HG02970 (cell line): Measurements from ENCODE around the gene CATSPERE.

Experiments used
- ATAC-seq: cut with Tn5 transposase; IDR thresholded peaks from one replicate; pipeline ENCODE4 v1.9.1; 2021; ENCODE audit warnings: mild to moderate bottlenecking, moderate library complexity, moderate number of reproducible peaks; ENCODE audit not compliant: unreplicated experiment, low FRiP score

The CATSPERE gene

DNA sequence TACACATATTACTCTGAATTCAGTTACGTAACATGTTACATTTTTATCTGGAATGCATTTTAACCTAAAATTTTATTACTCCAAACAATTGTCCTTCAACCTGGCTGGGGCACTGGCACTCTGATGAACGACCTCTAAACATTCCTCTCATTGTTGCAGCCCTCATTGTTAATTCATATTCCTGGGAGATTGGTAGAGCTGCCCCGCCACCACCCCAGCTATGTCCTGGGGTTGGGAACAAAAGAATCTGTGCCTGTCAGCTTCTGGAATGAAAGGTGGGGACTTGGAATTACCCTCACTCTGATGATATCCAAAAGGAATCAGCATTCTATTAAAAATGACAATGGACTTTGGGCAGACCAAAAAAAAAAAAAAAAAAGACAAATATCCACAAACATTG is 153.8 kb downstream of the CATSPERE start:
- ATAC-seq, result no peak

DNA sequence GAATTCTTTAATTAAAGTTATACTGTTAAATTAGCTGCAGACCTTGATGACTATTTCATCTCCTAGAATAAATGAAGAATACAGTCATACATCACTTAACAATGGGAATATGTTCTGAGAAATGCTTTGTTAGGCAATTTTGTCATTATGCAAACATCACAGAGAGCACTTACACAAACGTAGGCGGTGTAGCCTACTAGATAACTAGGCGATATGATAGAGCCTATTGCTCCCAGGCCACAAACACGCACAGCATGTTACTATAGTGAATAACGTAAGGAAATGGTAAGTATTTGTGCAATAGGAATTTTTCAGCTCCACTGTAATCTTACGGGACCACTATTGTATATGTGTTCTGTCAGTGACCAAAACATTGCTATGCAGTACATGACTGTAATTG is 154.2 kb downstream of the CATSPERE start:
- no peak for ATAC-seq

DNA sequence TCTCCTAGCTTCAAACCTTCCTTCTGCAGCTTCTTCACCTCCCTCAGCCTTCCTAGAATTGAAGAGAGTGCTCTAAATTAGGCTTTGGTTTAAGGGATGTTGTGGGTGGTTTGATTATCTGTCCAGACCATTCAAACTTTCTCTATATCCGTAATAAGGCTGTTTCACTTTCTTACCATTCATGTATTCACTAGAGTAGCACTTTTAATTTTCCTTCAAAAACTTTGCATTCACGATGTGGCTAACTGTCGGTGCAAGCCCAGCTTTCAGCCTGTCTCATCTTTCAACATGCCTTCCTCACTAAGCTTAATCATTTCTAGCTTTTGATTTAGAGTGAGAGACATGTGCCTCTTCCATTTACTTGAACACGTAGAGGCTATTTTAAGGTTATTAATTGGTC is 165.6 kb downstream of the CATSPERE start:
- no peak for ATAC-seq

DNA sequence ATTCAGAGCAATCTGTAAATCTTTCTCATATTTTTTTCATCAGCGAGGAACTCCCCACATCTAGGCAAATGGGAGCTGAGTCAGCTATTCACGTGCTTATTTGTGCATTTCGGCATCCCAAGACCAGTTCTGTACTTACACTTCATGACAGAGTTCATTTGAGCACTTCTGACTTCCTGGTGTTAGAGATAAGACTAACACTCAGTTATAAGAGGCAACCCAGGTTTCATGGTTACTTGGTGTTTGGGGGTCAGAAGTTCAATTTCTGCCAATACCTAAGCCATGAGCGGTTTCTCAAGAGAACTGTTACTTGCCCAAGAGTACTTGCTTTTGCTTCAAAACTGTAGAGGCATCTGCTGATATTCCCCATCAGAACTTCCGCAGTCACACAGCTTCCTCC is 167.7 kb downstream of the CATSPERE start:
- no peak for ATAC-seq

DNA sequence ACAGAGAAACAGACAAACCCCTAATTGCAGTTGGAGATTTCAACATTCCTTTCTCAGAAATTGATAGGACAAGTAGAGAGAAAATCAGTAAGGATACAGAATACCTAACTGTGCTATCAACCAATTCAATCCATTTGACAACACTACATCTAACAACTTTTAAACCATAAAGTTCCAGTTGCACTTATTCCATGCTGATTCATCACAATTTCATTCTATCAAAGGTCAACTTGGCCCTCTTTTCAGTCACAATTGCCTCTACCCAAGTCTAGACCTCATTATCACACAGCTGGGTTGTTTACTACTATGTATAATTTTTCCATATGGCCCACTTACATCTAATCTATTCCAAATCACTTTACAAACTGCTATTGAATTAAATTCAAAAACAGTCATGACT is 172.1 kb downstream of the CATSPERE start:
- no peak for ATAC-seq

DNA sequence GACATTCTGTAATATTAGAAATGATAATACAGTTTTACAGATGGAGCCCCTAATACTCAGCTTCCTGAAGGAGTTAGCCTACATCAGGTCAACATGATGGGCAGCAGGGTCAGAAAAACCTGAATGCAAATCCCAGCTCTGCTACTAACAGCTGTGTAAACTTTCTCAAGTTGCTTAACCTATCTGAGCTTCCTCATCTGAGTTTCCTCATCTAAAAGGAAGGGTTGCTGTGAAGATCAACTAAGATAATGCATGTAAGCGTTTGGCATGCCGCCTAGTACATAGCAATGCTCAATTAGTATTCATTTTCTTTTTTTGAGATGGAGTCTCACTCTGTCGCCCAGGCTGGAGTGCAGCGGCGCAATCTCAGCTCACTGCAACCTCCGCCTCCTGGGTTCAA is 173.5 kb downstream of the CATSPERE start:
- no peak for ATAC-seq

DNA sequence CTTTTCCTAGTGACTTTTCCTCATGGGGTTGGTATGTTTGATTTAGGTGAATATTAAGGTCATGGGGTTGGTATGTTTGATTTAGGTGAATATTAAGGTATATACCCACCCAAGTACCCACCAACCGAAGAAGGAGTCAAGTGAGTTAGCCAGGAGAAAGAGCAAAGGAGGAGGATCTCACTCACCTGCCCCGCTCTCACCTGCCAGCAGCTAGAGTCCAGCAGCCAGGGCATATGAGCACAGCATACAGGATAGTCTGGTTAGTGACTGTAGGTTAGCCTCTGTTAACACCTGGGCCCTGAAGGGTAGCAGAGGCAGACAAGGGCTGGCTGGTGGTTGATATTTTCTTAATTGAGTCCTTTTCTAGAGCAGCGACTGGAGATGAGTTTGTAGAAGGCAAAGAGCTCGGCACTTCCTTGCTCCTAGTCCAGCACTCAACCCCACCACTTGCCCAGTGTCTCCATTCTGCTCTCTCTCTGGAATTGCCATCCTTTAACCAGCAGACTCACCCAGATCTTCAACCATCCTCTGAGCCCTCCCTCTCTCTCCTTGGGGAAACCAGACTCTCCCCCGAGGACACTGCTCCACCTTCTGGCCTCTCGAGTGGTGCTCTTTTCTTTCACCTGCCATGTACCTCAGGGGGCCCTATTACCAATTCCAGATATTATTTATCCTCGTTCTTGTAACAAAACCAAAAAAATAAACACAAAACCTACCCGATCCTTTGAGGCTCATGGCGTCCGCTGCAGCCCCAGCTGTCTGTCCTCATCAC is 175.6 kb downstream of the CATSPERE start:
- no peak for ATAC-seq

DNA sequence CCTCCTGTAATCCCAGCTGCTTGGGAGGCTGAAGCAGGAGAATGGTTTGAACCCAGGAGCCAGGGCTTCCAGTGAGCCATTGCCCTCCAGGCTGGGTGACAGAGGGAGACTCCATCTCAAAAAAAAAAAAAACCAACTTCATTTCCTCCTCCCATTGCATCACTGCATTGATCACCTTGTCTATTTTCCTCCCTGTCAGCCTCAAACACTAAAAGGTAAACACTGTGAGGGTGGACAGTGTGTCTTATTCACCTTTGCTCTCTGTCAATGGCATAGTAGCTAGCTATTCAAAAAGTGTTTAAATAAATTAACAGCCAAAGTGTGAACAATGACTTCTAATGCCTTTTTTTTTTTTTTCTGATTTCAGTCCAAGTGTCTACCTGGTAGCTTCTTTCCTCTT is 178.5 kb downstream of the CATSPERE start:
- no peak for ATAC-seq

DNA sequence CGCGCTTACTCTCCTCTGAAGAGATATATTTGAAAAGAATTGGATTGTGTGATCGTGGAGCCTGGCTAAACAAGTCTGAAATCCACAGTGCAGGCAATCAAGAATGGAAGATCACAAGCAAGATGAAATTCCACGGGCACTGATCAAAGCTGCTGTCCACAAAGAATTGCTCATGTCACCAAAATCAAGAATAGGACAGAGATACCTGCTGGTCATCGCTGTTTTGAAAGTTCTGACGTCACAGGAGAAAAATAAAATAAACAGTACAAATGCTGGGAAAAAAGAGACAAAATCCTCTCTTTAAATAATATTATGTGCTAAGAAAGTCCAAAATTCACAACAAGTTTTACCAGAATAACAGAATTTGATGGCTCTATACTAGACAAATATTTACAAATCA is 179.8 kb downstream of the CATSPERE start:
- ATAC-seq, result no peak

DNA sequence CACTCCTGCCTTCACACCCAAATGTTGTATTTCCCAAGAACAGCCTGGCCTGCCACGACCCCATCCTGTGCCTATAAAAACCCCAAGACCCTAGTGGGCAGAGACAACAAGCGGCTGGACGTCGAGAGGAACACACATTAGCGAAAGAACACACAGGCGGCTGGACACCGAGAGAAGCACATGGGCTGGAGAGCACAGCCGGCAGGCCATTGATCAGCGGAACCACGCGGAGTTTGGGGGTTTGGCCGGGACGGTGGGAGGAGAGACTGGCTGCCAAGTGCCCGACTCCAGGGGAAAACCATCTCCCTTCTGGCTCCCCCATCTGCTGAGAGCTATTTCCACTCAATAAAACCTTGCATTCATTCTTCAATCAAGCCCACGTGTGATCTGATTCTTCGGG is 181.5 kb downstream of the CATSPERE start:
- ATAC-seq, result no peak

DNA sequence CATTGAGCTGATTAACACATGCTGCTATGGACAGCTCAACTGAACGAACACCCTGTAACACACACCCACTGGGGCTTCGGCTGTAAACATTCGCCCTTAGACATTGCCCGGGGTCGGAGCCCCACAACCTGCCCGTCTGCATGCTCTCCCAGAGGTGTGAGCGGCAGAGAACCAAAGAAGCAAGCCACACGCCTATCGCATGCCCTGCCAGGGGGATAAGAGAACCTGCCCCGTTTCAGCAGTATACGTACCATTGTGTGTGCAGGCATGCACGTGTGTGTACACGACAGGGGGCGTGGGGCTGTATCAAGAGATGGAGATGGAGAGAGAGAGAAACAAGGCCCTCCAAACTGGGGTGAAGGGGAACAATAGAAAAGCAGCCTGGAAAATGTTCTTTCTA is 181.9 kb downstream of the CATSPERE start:
- ATAC-seq, result no peak

DNA sequence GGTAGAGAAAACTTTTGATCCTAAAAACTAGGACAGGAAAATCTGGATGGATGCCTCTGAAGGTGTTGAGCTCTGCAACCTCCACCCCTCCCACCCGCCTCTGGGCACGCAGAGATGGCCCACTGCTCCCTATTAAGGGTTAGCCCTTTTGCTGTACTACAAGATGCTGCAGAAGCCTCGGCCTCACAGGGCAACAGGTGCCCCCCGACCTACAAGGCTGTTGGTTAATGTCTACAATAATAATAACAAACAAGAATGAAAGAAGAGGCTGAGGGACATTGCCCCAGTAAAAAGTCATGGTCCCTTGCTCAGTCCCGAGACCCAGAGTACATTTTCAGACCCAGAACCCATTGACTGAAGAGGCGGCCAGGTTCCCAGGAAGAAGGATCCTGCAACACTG is 184.3 kb downstream of the CATSPERE start:
- no peak for ATAC-seq

DNA sequence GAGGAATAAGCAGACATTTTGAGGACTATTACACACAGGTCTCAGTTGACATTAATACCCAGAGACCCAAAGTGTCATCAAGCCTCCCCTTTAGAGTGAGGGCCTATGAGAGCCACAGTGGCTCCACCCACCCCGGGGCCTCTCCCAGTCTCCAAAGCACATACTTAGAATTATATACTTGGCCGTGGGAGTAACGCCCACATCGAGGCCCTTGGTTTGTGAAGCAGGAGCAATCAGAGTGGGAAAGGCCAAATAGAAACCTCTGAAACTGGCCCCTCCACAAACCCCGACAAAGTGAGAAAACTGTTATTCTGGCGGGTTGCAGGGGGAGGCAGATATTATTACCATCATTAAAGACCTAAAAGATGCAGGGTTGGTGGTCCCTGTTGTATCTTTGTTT is 184.8 kb downstream of the CATSPERE start:
- ATAC-seq, result no peak

DNA sequence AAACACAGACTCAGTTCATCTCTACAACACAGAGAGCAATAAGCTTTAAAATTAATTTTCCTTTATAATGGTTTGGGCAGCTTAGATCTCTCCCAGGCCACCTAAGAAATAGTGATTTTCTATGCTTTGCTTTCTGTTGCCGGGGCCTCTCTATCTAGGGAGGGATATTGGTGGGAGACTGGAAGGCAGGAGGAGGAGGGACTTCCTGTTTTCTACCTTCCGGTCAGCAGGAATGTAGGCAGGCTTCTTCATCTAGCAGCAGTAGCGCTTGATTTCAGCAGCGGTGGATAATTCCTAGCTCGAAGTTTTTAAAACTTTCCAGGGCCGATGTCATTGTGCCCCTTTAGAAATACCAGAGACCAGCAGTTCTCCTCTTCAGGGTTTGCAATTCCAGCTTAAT is 186.7 kb downstream of the CATSPERE start:
- no peak for ATAC-seq

DNA sequence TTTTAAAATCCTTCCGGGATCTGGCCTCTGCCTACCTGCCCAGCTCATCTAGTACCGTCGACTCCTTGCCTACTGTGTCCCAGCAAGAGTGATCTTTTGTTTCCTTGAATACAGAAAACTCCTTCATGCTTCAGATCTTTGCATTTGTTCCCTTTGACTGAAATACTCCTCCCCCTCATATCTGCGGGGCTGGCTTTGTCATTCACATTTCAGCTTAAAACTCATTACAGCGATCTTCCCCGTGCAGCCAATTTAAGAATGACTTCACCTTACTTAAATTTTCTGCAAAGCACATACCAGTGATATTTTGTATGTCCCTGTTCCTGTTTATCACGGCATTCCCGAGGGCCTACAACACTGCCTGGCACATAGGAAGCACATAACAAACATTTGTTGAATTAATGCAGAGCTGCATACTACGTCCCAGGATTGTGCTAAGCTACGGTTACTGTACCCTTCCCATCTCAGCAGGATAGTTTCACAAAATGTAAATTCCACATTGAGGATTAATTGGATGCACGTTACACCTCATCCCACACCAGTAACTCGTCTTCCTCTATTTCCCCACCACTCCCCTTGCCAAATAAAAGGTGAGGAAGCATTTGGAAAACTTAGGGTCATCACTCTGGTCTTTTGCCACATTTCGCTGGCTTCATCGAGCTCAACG is 191.0 kb downstream of the CATSPERE start:
- no peak for ATAC-seq

DNA sequence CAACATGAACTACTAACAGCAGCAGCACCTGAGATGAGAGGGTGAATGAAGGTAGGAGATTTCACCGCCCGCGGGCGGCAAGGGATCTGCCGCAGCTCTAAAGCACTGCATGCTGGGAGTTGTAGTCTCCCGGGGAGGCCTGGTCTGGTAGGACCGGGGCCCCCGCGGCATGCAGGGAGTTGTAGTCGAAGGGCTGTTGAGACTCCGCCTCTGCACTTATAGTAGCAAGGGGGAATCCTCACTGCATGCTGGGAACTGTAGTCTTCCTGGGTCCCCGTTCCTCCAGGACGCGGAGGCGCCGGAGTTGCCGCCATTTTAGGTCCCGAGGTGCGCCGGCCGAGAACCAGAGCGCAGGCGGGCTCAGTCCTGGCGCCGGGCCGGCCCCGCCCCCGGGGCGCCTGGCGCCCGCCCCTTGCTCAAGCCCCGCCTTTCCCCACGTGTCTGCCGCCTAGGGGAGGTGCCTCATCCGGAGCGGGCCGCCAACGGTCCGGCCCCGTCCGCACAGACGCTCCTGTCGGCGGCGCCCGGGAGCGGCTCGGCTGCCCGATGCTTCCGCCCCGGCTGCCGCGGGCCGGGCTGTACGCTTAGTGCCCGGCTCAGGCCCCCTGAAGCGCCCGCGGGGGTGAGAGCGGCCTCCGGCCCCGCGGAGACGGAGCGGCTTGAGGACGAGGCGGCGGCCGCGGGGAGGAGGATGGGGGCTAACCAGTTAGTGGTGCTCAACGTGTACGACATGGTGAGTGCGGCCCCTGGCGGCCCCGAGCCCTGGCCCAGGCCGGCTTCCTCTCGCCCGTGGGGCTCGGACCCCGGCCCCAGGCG is 191.8 kb downstream of the CATSPERE start, which contains the start of gene DESI2:
Gene DESI2 (plus strand): TSS at position 504 of the 816 bp plus-strand sequence. CDS start 188 bp downstream, at position 692.
- peak; percentile 96 for ATAC-seq

DNA sequence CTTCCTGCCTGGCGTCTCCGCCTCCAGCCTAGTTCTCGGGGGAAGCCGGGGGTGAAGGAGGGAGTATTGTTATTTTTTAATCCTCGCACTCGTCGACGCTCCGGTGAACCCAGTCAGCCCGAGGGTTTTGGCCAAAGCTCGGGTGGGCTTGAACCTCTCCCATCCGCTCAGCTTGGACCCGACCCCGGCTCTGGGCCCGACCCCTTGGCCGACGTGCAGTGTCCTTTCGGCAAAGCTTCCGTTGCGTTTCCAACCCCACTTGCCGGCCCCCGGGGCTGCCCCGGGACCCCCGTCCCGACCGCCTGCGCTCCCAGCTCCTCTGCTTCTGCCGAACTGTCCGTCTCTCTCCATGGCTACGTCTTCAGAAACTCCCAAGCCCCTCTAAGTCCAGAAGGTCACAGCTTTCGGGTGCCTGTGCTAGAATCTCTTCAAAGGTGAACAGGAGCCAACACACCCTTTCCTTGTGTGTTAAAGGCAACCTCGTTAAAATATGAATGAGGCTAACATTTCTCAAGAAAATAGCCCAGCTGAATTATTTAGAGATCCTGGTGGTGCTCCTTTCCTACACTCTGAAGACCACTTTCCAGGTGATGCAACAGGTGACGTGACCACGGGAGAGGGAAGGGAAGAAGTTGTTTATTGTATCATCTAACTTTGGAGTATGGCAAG is 192.5 kb downstream of the CATSPERE start:
- no peak for ATAC-seq

DNA sequence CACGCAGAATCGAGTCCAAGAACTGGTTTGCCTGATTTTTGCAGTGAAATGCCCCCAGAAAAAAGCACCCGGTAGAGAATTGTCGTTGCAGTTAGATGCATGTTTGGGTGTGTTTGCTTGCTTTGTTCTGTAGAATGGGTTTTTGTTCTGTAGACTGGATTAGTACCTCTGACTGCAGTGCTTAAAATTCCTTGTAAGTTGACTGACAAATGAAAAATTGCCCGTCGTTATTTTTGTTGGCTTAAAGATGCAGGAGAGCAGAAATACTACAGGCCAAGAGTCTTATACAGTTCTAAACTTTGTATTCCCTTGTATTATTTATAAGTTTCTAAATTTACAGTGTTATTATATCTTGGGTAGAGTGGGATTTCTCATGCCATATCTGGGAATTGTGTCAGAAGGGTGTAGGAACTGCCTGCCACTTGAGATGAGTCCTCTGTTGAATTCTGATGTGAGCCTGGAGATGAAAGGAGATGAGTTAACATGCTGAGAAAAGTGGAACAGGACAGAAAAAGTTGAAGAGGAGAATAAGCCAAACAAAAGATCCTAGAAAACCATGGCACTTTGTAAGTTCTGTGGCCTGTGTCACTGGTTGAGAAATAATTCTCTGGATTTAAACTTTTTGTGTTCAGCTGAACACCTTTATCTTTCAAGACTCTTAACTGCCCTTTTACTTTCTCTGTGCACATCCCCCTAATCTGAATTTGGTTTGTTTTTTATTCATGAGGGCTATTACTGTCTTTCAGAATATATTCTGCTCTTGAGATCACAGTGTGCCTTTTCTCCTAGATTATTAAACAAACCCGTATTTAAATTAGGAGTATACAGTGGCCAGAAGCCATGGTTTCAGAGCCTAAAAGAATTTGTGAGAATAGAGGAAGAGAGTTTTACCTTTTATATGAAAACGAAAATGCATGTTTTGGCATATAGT is 193.3 kb downstream of the CATSPERE start:
- ATAC-seq, result no peak

DNA sequence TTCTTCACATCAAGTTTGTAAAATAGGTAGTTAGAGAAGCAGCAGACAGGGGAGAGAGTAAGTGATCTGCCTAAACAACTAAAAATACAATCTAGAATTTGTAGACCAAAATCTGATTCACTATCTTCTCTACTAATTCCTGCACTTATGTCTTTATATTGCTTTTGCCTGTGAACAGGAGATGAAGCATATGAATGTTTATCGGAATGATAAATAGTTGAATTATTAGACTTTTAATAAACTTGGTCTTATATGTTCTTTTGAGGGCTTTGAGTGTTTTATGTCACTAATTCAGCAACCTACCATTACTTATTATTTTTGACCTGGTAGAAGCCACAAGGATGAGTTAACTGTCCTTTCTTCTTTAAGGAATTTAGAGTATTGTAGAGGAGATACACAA is 194.1 kb downstream of the CATSPERE start:
- ATAC-seq, result no peak

DNA sequence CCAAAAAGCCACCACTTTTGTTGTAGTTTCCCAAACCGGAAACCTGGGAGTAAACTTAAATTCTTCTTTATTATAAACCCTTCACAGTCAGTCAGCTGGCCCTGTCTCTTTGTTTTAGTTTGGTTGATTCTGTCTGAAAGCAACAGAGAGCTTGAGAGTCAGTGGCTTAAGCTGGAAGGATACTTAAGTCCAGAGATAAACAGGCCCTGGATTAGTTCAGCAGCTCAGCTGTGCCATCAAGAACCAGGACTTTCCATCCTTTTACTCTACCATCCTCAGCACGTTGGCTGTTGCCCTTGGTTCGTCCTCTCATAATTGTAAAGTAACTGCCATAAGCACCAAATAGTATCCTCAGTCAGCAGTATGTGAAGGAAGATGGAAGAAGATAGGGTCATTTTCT is 196.3 kb downstream of the CATSPERE start:
- no peak for ATAC-seq
